Measurements from ENCODE around the gene MRPS33.

The MRPS33 gene

DNA sequence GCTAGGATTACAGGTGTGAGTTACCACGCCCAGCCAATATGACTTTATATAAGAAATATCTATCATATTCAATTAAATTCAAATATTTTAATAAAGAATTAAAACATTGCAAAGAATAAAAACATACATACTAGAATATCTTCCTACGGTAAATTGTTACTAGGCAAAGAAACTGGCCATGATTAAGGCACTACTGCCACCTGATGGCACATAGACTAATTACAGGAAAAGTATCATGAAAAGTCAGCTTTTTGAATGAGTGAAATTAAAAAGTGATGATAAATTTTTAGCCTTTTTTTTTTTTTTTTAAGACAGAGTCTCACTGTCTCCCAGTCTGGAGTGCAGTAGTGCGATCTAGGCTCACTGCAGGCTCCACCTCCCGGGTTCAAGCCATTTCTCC, 30.9 kb downstream of the MRPS33 start:
- Histone ChIP-seq H3K79me2 (ENCODE audit: low read length) (no peaks in the 10 kb centered on the region), H2AFZ (ENCODE audit: low read depth, low read length) (no peak overlapping the region), H3K4me1 (ENCODE audit: low read length) (no peaks in the 10 kb centered on the region), H3K36me3 (replicated peaks; ENCODE audit: low read depth, low read length) (no peaks in the 10 kb centered on the region), H3K27me3 (ENCODE audit: low read depth, low read length) (peaks cover 14% of the 10 kb centered on the region), H4K20me1 (ENCODE audit: insufficient read depth, low read length) (no peaks in the 10 kb centered on the region), H3K4me3 (ENCODE audit: low read length) (no peak overlapping the region), H3K9ac (ENCODE audit: low read length) (no peak overlapping the region), H3K4me2 (ENCODE audit: low read length) (no peak overlapping the region), H3K9me3 (ENCODE audit: insufficient read depth, low read length) (no peaks in the 10 kb centered on the region), H3K27ac (ENCODE audit: low read length) (no peak overlapping the region)
- TF ChIP-seq EZH2phosphoT487 (IDR thresholded peaks at IDR 0.05; ENCODE audit: low read depth): no peak
- TF ChIP-seq, protein P1, sequence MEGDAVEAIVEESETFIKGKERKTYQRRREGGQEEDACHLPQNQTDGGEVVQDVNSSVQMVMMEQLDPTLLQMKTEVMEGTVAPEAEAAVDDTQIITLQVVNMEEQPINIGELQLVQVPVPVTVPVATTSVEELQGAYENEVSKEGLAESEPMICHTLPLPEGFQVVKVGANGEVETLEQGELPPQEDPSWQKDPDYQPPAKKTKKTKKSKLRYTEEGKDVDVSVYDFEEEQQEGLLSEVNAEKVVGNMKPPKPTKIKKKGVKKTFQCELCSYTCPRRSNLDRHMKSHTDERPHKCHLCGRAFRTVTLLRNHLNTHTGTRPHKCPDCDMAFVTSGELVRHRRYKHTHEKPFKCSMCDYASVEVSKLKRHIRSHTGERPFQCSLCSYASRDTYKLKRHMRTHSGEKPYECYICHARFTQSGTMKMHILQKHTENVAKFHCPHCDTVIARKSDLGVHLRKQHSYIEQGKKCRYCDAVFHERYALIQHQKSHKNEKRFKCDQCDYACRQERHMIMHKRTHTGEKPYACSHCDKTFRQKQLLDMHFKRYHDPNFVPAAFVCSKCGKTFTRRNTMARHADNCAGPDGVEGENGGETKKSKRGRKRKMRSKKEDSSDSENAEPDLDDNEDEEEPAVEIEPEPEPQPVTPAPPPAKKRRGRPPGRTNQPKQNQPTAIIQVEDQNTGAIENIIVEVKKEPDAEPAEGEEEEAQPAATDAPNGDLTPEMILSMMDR (IDR thresholded peaks at IDR 0.05; ENCODE audit: low read depth, low read length): peak; percentile 62

DNA sequence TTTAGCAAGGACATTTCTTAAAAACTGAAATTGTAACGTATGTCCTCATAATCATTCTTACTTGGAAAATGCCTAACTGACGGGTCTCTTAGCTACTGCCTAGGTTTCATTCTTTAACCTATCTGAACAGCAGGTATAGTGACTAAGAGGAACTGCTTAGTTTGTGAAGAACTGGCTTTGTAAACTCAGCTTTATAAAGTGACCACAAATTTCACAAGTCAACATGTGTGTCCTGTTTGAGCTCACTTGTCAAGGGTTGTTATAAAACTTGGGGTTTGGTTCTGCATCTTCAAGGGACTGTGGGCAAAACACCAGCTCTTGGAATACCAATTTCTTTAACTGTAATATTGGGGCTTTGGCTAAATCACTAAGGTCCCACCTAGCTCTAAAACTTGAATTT, 32.2 kb downstream of the MRPS33 start:
- H3K9me3 ChIP-seq (ENCODE audit: insufficient read depth, low read length): no peaks in the 10 kb centered on the region
- no peak overlapping the region for H3K27ac ChIP-seq (ENCODE audit: low read length)
- H3K9ac ChIP-seq (ENCODE audit: low read length): no peak overlapping the region
- H4K20me1 ChIP-seq (ENCODE audit: insufficient read depth, low read length): no peaks in the 10 kb centered on the region
- H3K27me3 ChIP-seq (ENCODE audit: low read depth, low read length): peaks cover 14% of the 10 kb centered on the region
- H3K79me2 ChIP-seq (ENCODE audit: low read length): no peaks in the 10 kb centered on the region
- H3K36me3 ChIP-seq (replicated peaks; ENCODE audit: low read depth, low read length): no peaks in the 10 kb centered on the region
- no peak overlapping the region for H3K4me3 ChIP-seq (ENCODE audit: low read length)
- H3K4me2 ChIP-seq (ENCODE audit: low read length): no peak overlapping the region
- H3K4me1 ChIP-seq (ENCODE audit: low read length): no peaks in the 10 kb centered on the region
- TF ChIP-seq EZH2phosphoT487 (IDR thresholded peaks at IDR 0.05; ENCODE audit: low read depth): no peak
- TF ChIP-seq, protein P1 (IDR thresholded peaks at IDR 0.05; ENCODE audit: low read depth, low read length): no peak
- H2AFZ ChIP-seq (ENCODE audit: low read depth, low read length): no peak overlapping the region

DNA sequence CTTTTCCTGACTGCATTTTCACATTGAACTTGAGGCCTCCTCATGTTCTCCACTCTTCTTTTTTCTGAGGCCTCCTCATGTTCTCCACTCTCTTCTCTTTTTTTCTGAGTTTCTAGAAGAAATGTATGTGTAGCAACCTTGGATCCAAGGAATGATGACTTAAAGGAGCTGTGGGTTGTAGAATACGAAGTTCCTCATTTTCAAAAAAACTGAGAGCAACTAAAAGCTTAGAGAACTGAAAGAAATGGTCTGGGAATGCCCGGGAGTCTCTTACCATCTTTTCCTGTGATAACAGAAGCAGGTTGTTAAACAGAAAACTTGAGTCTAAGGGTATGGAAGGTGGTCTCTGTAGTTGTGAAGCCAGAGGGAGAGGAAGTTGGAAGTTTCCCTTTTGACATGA, 32.8 kb downstream of the MRPS33 start:
- Histone ChIP-seq H3K79me2 (ENCODE audit: low read length) (no peaks in the 10 kb centered on the region), H3K4me2 (ENCODE audit: low read length) (no peak overlapping the region), H3K27ac (ENCODE audit: low read length) (no peak overlapping the region), H3K27me3 (ENCODE audit: low read depth, low read length) (peaks cover 14% of the 10 kb centered on the region), H4K20me1 (ENCODE audit: insufficient read depth, low read length) (no peaks in the 10 kb centered on the region), H3K4me3 (ENCODE audit: low read length) (no peak overlapping the region), H3K9me3 (ENCODE audit: insufficient read depth, low read length) (no peaks in the 10 kb centered on the region), H3K9ac (ENCODE audit: low read length) (no peak overlapping the region), H3K36me3 (replicated peaks; ENCODE audit: low read depth, low read length) (no peaks in the 10 kb centered on the region), H3K4me1 (ENCODE audit: low read length) (no peaks in the 10 kb centered on the region), H2AFZ (ENCODE audit: low read depth, low read length) (no peak overlapping the region)
- no peak for TF ChIP-seq EZH2phosphoT487 (IDR thresholded peaks at IDR 0.05; ENCODE audit: low read depth)
- TF ChIP-seq, protein P1 (IDR thresholded peaks at IDR 0.05; ENCODE audit: low read depth, low read length): no peak

DNA sequence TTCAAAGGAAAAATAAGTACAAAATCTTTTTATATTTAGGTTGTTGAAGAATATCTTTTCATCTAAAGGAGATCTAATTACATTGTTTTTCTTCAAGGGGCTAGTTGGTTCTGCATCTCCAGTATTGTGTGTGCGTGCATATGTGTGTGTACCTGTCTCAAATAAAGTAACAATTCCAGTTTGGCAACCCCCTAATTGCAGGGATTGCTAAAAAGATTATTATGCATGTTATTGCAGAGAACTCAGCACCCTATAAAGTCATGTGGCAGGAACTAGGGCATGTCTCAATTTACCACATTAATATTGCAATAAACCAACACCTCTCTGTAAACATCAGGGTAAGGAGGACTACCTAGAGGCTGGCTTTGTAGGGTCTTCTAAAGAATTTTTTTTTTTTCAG, 37.0 kb downstream of the MRPS33 start:
- no peak overlapping the region for H3K4me2 ChIP-seq (ENCODE audit: low read length)

More for the DNA sequence above, 37.0 kb downstream of the MRPS33 start:
- Histone ChIP-seq H3K27ac (ENCODE audit: low read length) (no peak overlapping the region), H4K20me1 (ENCODE audit: insufficient read depth, low read length) (no peaks in the 10 kb centered on the region), H3K9ac (ENCODE audit: low read length) (no peak overlapping the region), H3K9me3 (ENCODE audit: insufficient read depth, low read length) (no peaks in the 10 kb centered on the region), H3K4me3 (ENCODE audit: low read length) (no peak overlapping the region), H3K27me3 (ENCODE audit: low read depth, low read length) (peaks cover 14% of the 10 kb centered on the region), H3K79me2 (ENCODE audit: low read length) (no peaks in the 10 kb centered on the region), H3K36me3 (replicated peaks; ENCODE audit: low read depth, low read length) (no peaks in the 10 kb centered on the region), H2AFZ (ENCODE audit: low read depth, low read length) (no peak overlapping the region), H3K4me1 (ENCODE audit: low read length) (no peaks in the 10 kb centered on the region)
- TF ChIP-seq EZH2phosphoT487 (IDR thresholded peaks at IDR 0.05; ENCODE audit: low read depth): no peak
- TF ChIP-seq, protein P1 (IDR thresholded peaks at IDR 0.05; ENCODE audit: low read depth, low read length): no peak
